SK-MEL-5 (cell line): ENCODE measurements around the gene PRKAG2. TPM values are rescaled to one million over a fixed set of nuclear protein-coding genes. Genes with fewer than 3 reads are reported as not detected.

Source experiments
- DNase-seq: peaks from one replicate; pipeline ENCODE4 v3.0.0-alpha.2; 2016; ENCODE audit warnings: low read depth, low spot score
- in situ Hi-C: cut with HindIII; loops from 2 replicates; pipeline ENCODE4 v1.10.0; 2016; ENCODE audit warnings: low sequenced_read_pairs, high pct_unique_total_duplicates, low pct_unique_long_range_greater_than_20kb
- total RNA-seq: library from RNA; depleted of rRNA; stranded (reverse); fragments of >200 nt; shearing (Covaris generic); gene quantifications from 2 replicates; pipeline ENCODE4 v1.2.3, GENCODE V29; 2014

Gene PRKAG2
- total RNA-seq, 1 experiment from 2014 or later = 8.8 TPM

GRCh38 chr7:151903249-151904032, 26.5 kb upstream of the PRKAG2 start:
- in situ Hi-C loops = no loop called here
- DNase-seq = no peak

GRCh38 chr7:151902311-151902710, 25.4 kb upstream of the PRKAG2 start:
- in situ Hi-C loops = no loop called here
- DNase-seq = no peak

- DNase-seq = no peak
- in situ Hi-C loops = no loop called here
These were observed 24.9 kb upstream of the PRKAG2 start for GRCh38 chr7:151901828-151902227.

- in situ Hi-C loops = no loop called here
- no peak for DNase-seq
These were observed 24.2 kb upstream of the PRKAG2 start for GRCh38 chr7:151900986-151901621.

GRCh38 chr7:151900591-151900985, 23.7 kb upstream of the PRKAG2 start:
- DNase-seq = no peak
- in situ Hi-C loops = no loop called here

- DNase-seq = no peak
These were observed 22.8 kb upstream of the PRKAG2 start for GRCh38 chr7:151899513-151900360.

GRCh38 chr7:151897951-151898686, 21.2 kb upstream of the PRKAG2 start:
- in situ Hi-C loops = no loop called here
- no peak for DNase-seq

More at GRCh38 chr7:151899513-151900360, 22.8 kb upstream of the PRKAG2 start:
- in situ Hi-C loops = no loop called here

GRCh38 chr7:151897161-151897731, 20.3 kb upstream of the PRKAG2 start:
- in situ Hi-C loops = no loop called here
- DNase-seq = no peak

- in situ Hi-C loops = no loop called here
- no peak for DNase-seq
These were observed 19.6 kb upstream of the PRKAG2 start for GRCh38 chr7:151896486-151896885.

- no peak for DNase-seq
- in situ Hi-C loops = no loop called here
These were observed 19.2 kb upstream of the PRKAG2 start for GRCh38 chr7:151896086-151896485.

GRCh38 chr7:151895631-151896031, 18.7 kb upstream of the PRKAG2 start:
- DNase-seq = no peak
- in situ Hi-C loops = no loop called here

GRCh38 chr7:151895008-151895630, 18.2 kb upstream of the PRKAG2 start:
- DNase-seq = no peak
- in situ Hi-C loops = no loop called here

- in situ Hi-C loops = no loop called here
- no peak for DNase-seq
These were observed 17.4 kb upstream of the PRKAG2 start for GRCh38 chr7:151894111-151895007.

- no peak for DNase-seq
- in situ Hi-C loops = no loop called here
These were observed 16.5 kb upstream of the PRKAG2 start for GRCh38 chr7:151893405-151893923.

GRCh38 chr7:151891753-151892152, 14.8 kb upstream of the PRKAG2 start:
- DNase-seq = no peak
- in situ Hi-C loops = no loop called here

GRCh38 chr7:151891182-151891581, 14.3 kb upstream of the PRKAG2 start:
- in situ Hi-C loops = no loop called here

More at GRCh38 chr7:151891182-151891581, 14.3 kb upstream of the PRKAG2 start:
- no peak for DNase-seq
